Parathyroid adenoma (tissue), 2 donors: Measurements from ENCODE around the gene MUC2.

Experiments used
- H2AFZ ChIP-seq: fragments of 300-600 bp; sonication (generic); one replicate; pipeline ENCODE4 v1.7.0; 2017; ENCODE audit warnings: antibody characterized with exemption, mild to moderate bottlenecking
- H3K27ac ChIP-seq: fragments of 300-600 bp; sonication (generic); one replicate; pipeline ENCODE4 v1.7.0; 2017
- H3K27me3 ChIP-seq: fragments of 300-600 bp; sonication (generic); one replicate; pipeline ENCODE4 v1.7.0; 2017; ENCODE audit warnings: low read length; ENCODE audit not compliant: control insufficient read depth, insufficient read depth
- H3K36me3 ChIP-seq: fragments of 300-600 bp; sonication (generic); one replicate; pipeline ENCODE4 v1.7.0; 2017; ENCODE audit warnings: low read length; ENCODE audit not compliant: control insufficient read depth, insufficient read depth
- H3K4me1 ChIP-seq: fragments of 300-600 bp; sonication (generic); one replicate; pipeline ENCODE4 v1.7.0; 2017; ENCODE audit warnings: control low read depth
- H3K4me2 ChIP-seq: fragments of 300-600 bp; sonication (generic); one replicate; pipeline ENCODE4 v1.7.0; 2017; ENCODE audit warnings: low read length
- H3K4me3 ChIP-seq: fragments of 300-600 bp; sonication (generic); one replicate; pipeline ENCODE4 v1.7.0; 2017; ENCODE audit warnings: low read depth, low read length
- H3K79me2 ChIP-seq: fragments of 300-600 bp; sonication (generic); one replicate; pipeline ENCODE4 v1.7.0; 2017; ENCODE audit warnings: control low read depth
- H3K9ac ChIP-seq: fragments of 300-600 bp; sonication (generic); one replicate; pipeline ENCODE4 v1.7.0; 2017; ENCODE audit warnings: mild to moderate bottlenecking
- H3K9me3 ChIP-seq: fragments of 300-600 bp; sonication (generic); one replicate; pipeline ENCODE4 v1.7.0; 2017; ENCODE audit warnings: low read length; ENCODE audit not compliant: control insufficient read depth
- CTCF ChIP-seq: fragments of 300-600 bp; sonication (generic); IDR thresholded peaks from one replicate; pipeline ENCODE4 v1.7.0; 2017; ENCODE audit warnings: antibody characterized with exemption, mild to moderate bottlenecking
- donor health status: primary hyperparathyroidism.

Gene MUC2

GRCh38 chr11:1036303-1036923 is 38.3 kb upstream of the MUC2 start, which contains the start of gene MUC6:
TSS of gene MUC6 (minus strand) at chr11:1036718. CDS start at chr11:1036655, 63 bp downstream.
- Histone ChIP-seq H3K27ac (no peak within 1 kb of the TSS), H3K36me3 (no peaks in the 10 kb centered on the region), H3K4me1 (no peaks in the 10 kb centered on the region), H3K27me3 (no peaks in the 10 kb centered on the region), H3K9me3 (no peaks in the 10 kb centered on the region), H2AFZ (no peak within 1 kb of the TSS), H3K4me3 (no peak within 1 kb of the TSS), H3K79me2 (no peaks in the 10 kb centered on the region), H3K4me2 (no peak within 1 kb of the TSS), H3K9ac (no peak within 1 kb of the TSS)
- no peak for TF ChIP-seq CTCF

GRCh38 chr11:1036931-1037330 is 37.7 kb upstream of the MUC2 start:
- no peak for TF ChIP-seq CTCF
- Histone ChIP-seq H3K79me2 (no peaks in the 10 kb centered on the region), H2AFZ (no peak overlapping the region), H3K9me3 (no peaks in the 10 kb centered on the region), H3K36me3 (no peaks in the 10 kb centered on the region), H3K4me3 (no peak overlapping the region), H3K27me3 (no peaks in the 10 kb centered on the region), H3K9ac (no peak overlapping the region), H3K4me2 (no peak overlapping the region), H3K4me1 (no peaks in the 10 kb centered on the region), H3K27ac (no peak overlapping the region)

GRCh38 chr11:1037506-1038055 is 37.1 kb upstream of the MUC2 start:
- no peak overlapping the region for H3K27ac ChIP-seq
- no peaks in the 10 kb centered on the region for H3K79me2 ChIP-seq
- H3K4me1 ChIP-seq, result no peaks in the 10 kb centered on the region
- no peak overlapping the region for H3K9ac ChIP-seq
- no peak overlapping the region for H3K4me3 ChIP-seq
- H2AFZ ChIP-seq, result no peak overlapping the region
- no peak for TF ChIP-seq CTCF
- no peaks in the 10 kb centered on the region for H3K36me3 ChIP-seq
- no peak overlapping the region for H3K4me2 ChIP-seq
- H3K9me3 ChIP-seq, result no peaks in the 10 kb centered on the region
- H3K27me3 ChIP-seq, result no peaks in the 10 kb centered on the region

GRCh38 chr11:1038361-1038760 is 36.3 kb upstream of the MUC2 start:
- Histone ChIP-seq H3K27me3 (no peaks in the 10 kb centered on the region), H2AFZ (no peak overlapping the region), H3K27ac (no peak overlapping the region), H3K9ac (no peak overlapping the region), H3K4me1 (no peaks in the 10 kb centered on the region), H3K9me3 (no peaks in the 10 kb centered on the region), H3K36me3 (no peaks in the 10 kb centered on the region), H3K4me2 (no peak overlapping the region), H3K4me3 (no peak overlapping the region), H3K79me2 (no peaks in the 10 kb centered on the region)
- no peak for TF ChIP-seq CTCF

GRCh38 chr11:1038921-1039320 is 35.8 kb upstream of the MUC2 start:
- no peak overlapping the region for H3K27ac ChIP-seq
- no peaks in the 10 kb centered on the region for H3K27me3 ChIP-seq
- no peak overlapping the region for H3K4me3 ChIP-seq
- H3K36me3 ChIP-seq, result no peaks in the 10 kb centered on the region
- H3K79me2 ChIP-seq, result no peaks in the 10 kb centered on the region
- H3K9me3 ChIP-seq, result no peaks in the 10 kb centered on the region
- no peak overlapping the region for H2AFZ ChIP-seq
- no peaks in the 10 kb centered on the region for H3K4me1 ChIP-seq
- H3K4me2 ChIP-seq, result no peak overlapping the region
- no peak for TF ChIP-seq CTCF
- H3K9ac ChIP-seq, result no peak overlapping the region
